Upper lobe of left lung (tissue), 6 donors: ENCODE data around the gene DUOX1. TPM values are rescaled to one million over a fixed set of nuclear protein-coding genes. Genes with fewer than 3 reads are reported as not detected.
A peak's percentile ranks its signal among the peaks of the same experiment; 100 is the strongest.
"Not testable (repeated sequence)": the region's sequence is repeated elsewhere in the genome, so short reads cannot be mapped to it uniquely, and the experiment has no call there.

Experiments used
- ATAC-seq, 2 donors: fragments of 200-7000 bp; cut with Tn5 transposase; one replicate each; pipeline ENCODE4 v1.9.1; 2022; ENCODE audit warnings: mild to moderate bottlenecking in 2 of 2, moderate library complexity in 2 of 2; ENCODE audit not compliant: low FRiP score in 2 of 2
- DNase-seq, 2 donors: peaks; one replicate each; pipeline ENCODE4 v3.0.0-alpha.2; 2019 to 2020
- H3K27ac ChIP-seq, 4 donors: fragments of 200-600 bp; sonication (generic); one replicate each; pipeline ENCODE4 v1.5.1; 2016 to 2019
- H3K27me3 ChIP-seq, 4 donors: fragments of 200-600 bp; sonication (generic); one replicate each; pipeline ENCODE4 v1.5.1; 2017 to 2019
- H3K36me3 ChIP-seq, 4 donors: fragments of 200-600 bp; sonication (generic); one replicate each; pipeline ENCODE4 v1.5.1; 2016 to 2019
- H3K4me1 ChIP-seq, 4 donors: fragments of 200-600 bp; sonication (generic); one replicate each; pipeline ENCODE4 v1.5.1; 2018 to 2019
- H3K4me3 ChIP-seq, 4 donors: fragments of 200-600 bp; sonication (generic); one replicate each; pipeline ENCODE4 v1.5.1; 2017 to 2019; ENCODE audit warnings: mild to moderate bottlenecking in 2 of 4, moderate library complexity in 1 of 4
- H3K9me3 ChIP-seq, 4 donors: fragments of 200-600 bp; sonication (generic); one replicate each; pipeline ENCODE4 v1.5.1; 2018 to 2019
- EP300 ChIP-seq, 4 donors: sonication (generic); formaldehyde crosslinking; IDR thresholded peaks; one replicate each; pipeline ENCODE4 v1.5.1; 2017; ENCODE audit warnings: antibody characterized with exemption in 4 of 4, control low read depth in 2 of 4
- POLR2A ChIP-seq, 4 donors: fragments of 450-650 bp; IDR thresholded peaks; one replicate each; pipeline ENCODE4 v1.5.1; 2016 to 2017; ENCODE audit warnings: antibody characterized with exemption in 4 of 4, mild to moderate bottlenecking in 2 of 4
- POLR2AphosphoS5 ChIP-seq, 2 donors: sonication (generic); formaldehyde crosslinking; IDR thresholded peaks; one replicate each; pipeline ENCODE4 v1.5.1; 2017; ENCODE audit warnings: antibody characterized with exemption in 2 of 2
- WGBS, 2 donors: methylation state at CpG; one replicate each; pipeline ENCODE4 v1.1.5; 2017 to 2018; 5-methylcytosine and 5-hydroxymethylcytosine counted together
- total RNA-seq, 6 donors: library from RNA; depleted of rRNA in 4 of 6; stranded (reverse); fragments of >200 nt in 4 of 6; gene quantifications; one replicate each; pipeline versions ENCODE4 v1.1.0 to v1.2.1, GENCODE V29; 2016 to 2021
- TF ChIP-seq, protein P1 (sequence below), 6 experiments: fragments of 450-650 bp in 4 of 6; fragments of 200-600 bp in 2 of 6; sonication (generic) in 2 of 6; IDR thresholded peaks; one replicate each; pipeline ENCODE4 v1.5.1; 2016 to 2019; ENCODE audit warnings: antibody characterized with exemption in 6 of 6
- donor health status: DM: no; HTN: no; CAD: no; lungs with moderate emphysema.
- donor health status: DM: no; HTN: yes; CAD: no; lungs with severe emphysema.

Gene DUOX1
- total RNA-seq, 6 donors from 2014 or later = 215 to 1,314 (median 495) TPM

DNA sequence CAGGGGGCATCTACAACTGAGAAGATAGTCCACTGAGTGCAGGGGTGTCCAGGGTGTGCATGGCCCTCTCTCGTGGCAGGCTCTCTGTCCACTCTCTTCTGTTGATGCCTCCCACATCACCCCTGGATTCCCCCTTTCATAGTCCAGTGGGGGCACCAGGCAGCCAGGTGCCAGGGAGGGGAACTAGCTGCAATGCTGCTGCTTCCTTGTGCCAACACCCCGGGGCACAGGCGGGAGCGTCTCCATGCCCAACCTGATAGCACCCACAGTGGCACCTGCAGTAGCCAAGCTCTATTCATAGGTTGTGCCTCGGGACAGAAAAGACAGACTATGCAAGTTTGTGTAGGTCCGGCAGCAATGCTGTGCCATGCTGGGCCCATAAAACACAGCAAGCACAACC is 27.6 kb upstream of the DUOX1 start:
- TF ChIP-seq POLR2AphosphoS5 (IDR thresholded peaks at IDR 0.05) (no peak), EP300 (IDR thresholded peaks at IDR 0.05) (no peak), POLR2A (IDR thresholded peaks at IDR 0.05) (no peak)
- TF ChIP-seq, protein P1, sequence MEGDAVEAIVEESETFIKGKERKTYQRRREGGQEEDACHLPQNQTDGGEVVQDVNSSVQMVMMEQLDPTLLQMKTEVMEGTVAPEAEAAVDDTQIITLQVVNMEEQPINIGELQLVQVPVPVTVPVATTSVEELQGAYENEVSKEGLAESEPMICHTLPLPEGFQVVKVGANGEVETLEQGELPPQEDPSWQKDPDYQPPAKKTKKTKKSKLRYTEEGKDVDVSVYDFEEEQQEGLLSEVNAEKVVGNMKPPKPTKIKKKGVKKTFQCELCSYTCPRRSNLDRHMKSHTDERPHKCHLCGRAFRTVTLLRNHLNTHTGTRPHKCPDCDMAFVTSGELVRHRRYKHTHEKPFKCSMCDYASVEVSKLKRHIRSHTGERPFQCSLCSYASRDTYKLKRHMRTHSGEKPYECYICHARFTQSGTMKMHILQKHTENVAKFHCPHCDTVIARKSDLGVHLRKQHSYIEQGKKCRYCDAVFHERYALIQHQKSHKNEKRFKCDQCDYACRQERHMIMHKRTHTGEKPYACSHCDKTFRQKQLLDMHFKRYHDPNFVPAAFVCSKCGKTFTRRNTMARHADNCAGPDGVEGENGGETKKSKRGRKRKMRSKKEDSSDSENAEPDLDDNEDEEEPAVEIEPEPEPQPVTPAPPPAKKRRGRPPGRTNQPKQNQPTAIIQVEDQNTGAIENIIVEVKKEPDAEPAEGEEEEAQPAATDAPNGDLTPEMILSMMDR (IDR thresholded peaks at IDR 0.05) = no peak
- H3K27ac ChIP-seq = no peak overlapping the region
- H3K36me3 ChIP-seq = no peaks in the 10 kb centered on the region
- ATAC-seq (no peak), DNase-seq (peak in 1 of 2 donors; percentile 23)
- H3K4me1 ChIP-seq = no peaks in the 10 kb centered on the region
- no peaks in the 10 kb centered on the region for H3K27me3 ChIP-seq
- 82% methylated on average over 2 to 6 of the region's 6 CpGs for WGBS, 2 donors
- H3K4me3 ChIP-seq = no peak overlapping the region
- no peaks in the 10 kb centered on the region for H3K9me3 ChIP-seq

DNA sequence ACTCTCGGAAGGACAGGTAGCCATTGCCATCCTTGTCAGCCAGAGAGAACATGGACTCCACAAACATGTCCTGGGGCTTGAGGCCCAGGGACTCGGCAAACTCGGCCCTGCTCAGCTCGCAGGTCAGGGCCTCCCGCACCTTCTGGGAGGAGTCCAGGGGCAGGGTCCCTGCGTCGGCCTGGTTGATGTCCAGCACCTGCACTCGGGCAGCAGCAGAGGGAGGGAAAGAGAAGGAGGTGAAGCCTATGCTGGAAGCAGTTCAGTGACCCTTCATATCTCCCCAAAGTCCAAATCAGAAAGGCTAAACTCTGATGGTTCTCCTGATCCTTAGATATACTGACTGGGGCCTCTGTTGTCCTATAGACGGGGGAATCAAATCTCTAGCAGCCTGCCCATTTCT is 25.6 kb upstream of the DUOX1 start:
- not testable (repeated sequence) for H3K4me1 ChIP-seq, H3K27ac ChIP-seq, H3K4me3 ChIP-seq, H3K9me3 ChIP-seq, H3K27me3 ChIP-seq, ATAC-seq, H3K36me3 ChIP-seq
- 90 to 91% methylated on average over 6 to 9 of the region's 9 CpGs for WGBS, 2 donors
- DNase-seq = peak in 1 of 2 donors; percentile 32

DNA sequence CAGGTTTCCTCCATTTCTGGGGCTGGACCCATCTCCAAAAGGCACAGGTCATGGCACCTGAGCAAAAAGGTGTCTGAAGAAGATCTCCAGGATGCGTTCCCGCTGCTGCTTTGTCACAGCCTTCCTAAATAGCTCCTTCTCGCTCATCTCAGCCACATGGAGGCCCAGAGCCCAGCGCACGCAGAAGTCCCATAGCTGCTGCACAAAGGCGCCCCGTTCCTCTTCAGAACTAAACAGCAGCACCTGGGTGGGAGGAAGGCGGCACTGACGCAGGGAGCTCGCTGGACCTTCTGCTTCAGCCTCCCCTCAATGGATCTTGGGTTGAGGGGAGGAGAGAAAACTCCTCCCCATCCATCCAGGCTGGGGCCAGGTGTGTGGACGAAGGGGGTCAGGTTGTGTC is 24.2 kb upstream of the DUOX1 start:
- 92 to 97% methylated on average over 7 to 11 of the region's 11 CpGs for WGBS, 2 donors
- DNase-seq = no peak
- peaks cover 0 to 3% (median 0%) of the 10 kb centered on the region in 4 donors for H3K27me3 ChIP-seq
- no peak for TF ChIP-seq POLR2A (IDR thresholded peaks at IDR 0.05)
- no peak for TF ChIP-seq EP300 (IDR thresholded peaks at IDR 0.05)
- TF ChIP-seq, protein P1 (IDR thresholded peaks at IDR 0.05) = no peak
- TF ChIP-seq POLR2AphosphoS5 (IDR thresholded peaks at IDR 0.05) = no peak
- no peaks in the 10 kb centered on the region for H3K4me1 ChIP-seq
- no peaks in the 10 kb centered on the region for H3K36me3 ChIP-seq
- H3K4me3 ChIP-seq = no peak overlapping the region
- H3K9me3 ChIP-seq = no peaks in the 10 kb centered on the region
- ATAC-seq = no peak
- no peak overlapping the region for H3K27ac ChIP-seq

DNA sequence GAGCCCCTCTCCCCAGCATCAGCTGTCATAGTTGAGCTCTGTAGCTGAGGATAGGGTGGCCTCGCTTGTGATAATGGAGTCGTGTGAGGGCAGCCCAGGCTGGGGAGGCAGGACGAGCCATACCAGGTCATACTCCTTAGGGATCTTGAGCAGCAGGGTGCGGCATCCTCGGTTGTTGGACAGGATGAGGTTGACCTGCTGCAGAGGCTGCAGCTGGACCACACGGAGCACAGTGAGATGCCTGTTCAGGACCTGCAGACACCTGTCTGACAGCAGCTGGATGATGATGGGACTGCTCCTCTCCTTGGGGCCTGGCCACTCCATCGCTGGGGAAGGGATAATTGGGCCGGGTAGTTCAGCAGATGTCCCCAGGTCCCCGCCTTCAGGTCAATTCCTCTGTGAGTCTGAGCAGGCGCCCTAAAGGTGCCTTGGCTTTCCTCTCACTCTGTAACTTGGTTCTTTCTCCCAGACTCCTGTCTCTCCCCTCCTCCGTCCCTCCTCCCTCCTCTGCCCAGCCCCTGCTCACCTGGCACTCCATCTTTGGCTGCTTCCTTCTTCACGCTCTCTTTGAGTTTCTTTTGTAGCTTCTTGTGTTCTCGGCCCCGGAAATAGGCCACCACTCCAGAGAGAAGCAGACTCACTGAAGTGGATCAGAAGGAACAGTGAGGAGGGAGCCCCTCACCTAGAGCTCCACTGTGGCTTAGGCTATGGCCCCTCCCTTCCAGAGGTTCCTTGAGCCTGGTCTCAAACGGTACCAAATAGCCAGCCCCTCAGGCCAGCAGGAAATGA is 23.6 kb upstream of the DUOX1 start:
- H3K36me3 ChIP-seq = no peaks in the 10 kb centered on the region
- H3K4me1 ChIP-seq = peaks cover 0 to under 1% (median 0%) of the 10 kb centered on the region in 4 donors
- WGBS, 2 donors = 73 to 77% methylated on average over 10 to 15 of the region's 15 CpGs
- DNase-seq (no peak), ATAC-seq (peak in 1 of 2 donors; percentile 3)
- no peaks in the 10 kb centered on the region for H3K9me3 ChIP-seq
- TF ChIP-seq POLR2A (IDR thresholded peaks at IDR 0.05) (no peak), POLR2AphosphoS5 (IDR thresholded peaks at IDR 0.05) (no peak), EP300 (IDR thresholded peaks at IDR 0.05) (no peak)
- TF ChIP-seq, protein P1 (IDR thresholded peaks at IDR 0.05) = no peak
- H3K27ac ChIP-seq = no peak overlapping the region
- no peak overlapping the region for H3K4me3 ChIP-seq
- H3K27me3 ChIP-seq = peaks cover 0 to 3% (median under 1%) of the 10 kb centered on the region in 4 donors

DNA sequence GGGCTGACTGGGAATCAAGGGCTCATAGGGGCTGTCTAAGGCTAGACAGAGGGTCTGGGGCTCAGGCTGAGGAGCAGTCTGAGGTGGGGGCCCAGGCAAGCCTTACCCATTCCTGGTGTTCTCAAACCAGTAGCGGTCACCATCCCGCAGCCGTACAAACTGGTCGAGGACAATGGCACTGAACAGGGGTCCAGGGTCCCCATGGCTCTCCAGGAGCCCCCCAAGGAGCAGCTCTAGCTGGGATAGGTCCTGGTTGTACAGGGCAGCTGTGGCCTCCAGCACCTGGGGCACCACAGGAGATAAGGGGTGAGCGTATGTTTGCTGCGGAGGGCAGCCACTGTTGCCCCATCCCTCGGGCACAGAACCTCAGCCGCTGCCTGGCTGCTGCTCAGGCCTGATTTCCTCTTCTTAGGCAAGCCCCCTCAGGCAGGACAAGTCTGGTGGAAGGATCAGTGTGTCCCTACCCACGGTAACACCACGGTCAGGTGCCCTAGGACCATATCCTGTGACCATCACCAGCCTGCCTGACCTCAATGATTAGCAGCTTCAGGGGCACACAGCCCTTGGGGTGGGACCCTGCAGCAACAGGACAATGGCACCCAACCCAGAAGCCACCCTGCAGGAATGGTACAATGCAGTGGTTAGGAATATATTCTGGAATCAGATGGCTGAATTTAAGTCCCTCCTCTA is 21.7 kb upstream of the DUOX1 start:
- H3K27ac ChIP-seq = no peak overlapping the region
- TF ChIP-seq, protein P1 (IDR thresholded peaks at IDR 0.05) = no peak
- TF ChIP-seq POLR2AphosphoS5 (IDR thresholded peaks at IDR 0.05) (no peak), EP300 (IDR thresholded peaks at IDR 0.05) (no peak), POLR2A (IDR thresholded peaks at IDR 0.05) (no peak)
- peaks cover 9 to 19% (median 14%) of the 10 kb centered on the region in 4 donors for H3K4me1 ChIP-seq
- H3K36me3 ChIP-seq = no peaks in the 10 kb centered on the region
- DNase-seq (no peak), ATAC-seq (no peak)
- WGBS, 2 donors = 93 to 100% methylated on average over 2 to 10 of the region's 10 CpGs
- no peak overlapping the region for H3K4me3 ChIP-seq
- H3K9me3 ChIP-seq = no peaks in the 10 kb centered on the region
- peaks cover 4 to 21% (median 17%) of the 10 kb centered on the region in 4 donors for H3K27me3 ChIP-seq
